Activated CD4-positive, alpha-beta T cell treated with anti-CD3 and anti-CD28 coated beads, Interleukin-2, Interleukin-4, amounts not matched to agents 100 ng/mL and 50 ng/mL, durations not matched to agents 16 hours and 8 hours (primary cell): ENCODE data around the gene CFAP44.
"Not testable (repeated sequence)": the region's sequence is repeated elsewhere in the genome, so short reads cannot be mapped to it uniquely, and the experiment has no call there.

Source experiments
- DNase-seq: peaks from one replicate; pipeline ENCODE4 v3.0.0-alpha.2; 2020; ENCODE audit warnings: low spot score

The CFAP44 gene, protein sequence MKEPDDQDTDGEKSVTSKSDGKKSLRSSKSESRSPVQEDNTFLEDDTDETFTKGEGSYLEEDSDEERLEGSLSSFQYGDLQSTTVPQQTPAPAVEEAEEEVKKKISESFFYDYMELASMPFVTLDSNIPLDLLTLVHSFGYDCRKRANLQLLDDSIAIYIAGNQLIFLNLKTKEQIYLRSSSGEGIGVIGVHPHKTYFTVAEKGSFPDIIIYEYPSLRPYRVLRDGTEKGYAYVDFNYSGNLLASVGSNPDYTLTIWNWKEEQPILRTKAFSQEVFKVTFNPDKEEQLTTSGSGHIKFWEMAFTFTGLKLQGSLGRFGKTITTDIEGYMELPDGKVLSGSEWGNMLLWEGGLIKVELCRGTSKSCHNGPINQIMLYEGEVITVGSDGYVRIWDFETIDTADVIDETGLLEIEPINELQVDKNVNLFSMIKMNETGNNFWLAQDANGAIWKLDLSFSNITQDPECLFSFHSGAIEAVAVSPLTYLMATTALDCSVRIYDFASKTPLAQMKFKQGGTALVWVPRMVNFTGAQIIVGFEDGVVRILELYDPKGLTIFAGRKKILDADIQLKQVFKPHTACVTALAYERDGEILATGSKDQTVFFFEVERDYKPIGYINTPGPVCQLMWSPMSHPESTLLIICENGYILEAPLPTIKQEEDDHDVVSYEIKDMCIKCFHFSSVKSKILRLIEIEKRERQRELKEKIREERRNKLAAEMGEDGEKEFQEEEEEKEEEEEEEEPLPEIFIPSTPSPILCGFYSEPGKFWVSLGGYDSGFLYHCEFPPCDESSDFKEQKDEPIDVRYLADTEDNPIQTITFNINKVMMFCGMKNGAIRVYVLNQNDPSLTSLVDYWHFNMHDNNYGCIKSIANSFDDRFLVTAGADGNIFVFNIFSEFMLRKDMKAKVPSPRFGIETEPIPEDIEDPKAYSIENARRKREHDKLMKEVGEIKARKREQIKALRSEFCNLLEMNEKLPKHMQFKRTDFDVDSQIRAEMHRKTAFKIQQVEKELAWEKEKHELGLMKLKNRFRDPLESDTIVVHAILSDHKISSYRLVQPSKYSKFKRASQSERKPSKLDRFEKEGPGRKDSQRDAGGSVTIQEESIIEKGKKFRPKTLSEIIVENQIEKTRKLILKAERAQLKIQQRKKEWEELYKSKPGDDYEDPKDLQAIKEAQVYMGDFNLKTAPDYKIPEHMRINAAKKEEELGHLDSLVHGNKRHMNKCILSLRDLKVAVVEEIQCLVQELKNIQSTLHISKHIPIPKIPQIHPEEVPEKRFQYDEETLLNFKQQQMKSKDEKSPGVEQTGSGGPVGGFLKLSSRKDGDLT (N-terminal part only)

DNA sequence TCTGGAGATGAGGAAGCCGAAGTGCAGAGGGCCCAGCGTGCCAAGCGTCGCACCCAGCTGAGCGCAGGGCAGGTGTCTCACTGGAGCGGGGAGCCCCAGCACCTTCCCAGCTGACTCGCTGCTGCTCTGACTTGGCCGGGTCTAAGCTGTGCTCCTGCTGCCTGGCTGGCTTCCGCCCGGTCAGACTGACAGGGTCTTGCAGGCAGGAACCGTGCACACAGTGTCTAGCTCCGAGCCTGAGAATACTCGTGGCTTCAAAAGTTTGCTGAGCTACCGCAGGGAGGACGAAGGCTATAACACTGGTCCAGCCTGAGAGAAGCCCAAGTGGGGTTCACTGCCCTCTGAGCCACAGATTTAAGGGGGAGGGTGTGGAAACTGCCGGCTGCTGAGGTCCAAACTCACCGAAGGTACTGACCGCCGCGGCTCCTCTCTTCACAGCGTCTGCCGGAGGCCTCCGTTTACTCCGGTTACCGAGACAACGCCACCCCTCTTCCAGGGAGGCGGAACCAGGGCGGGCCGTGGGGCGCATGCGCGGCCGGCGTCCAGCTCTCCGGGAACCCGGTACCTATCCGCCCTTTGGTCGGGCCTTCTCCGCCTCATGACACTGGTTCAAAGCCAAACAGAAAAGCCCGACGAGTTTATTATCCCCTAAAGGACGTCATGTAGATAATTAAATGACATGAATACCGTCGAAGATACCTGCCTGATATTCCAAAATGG is at the start of gene CFAP44:
CFAP44 (minus strand) TSS at position 443 of the 720 bp plus-strand sequence. CDS start 7,829 bp downstream, outside the sequence.
- peak; percentile 46 for DNase-seq

DNA sequence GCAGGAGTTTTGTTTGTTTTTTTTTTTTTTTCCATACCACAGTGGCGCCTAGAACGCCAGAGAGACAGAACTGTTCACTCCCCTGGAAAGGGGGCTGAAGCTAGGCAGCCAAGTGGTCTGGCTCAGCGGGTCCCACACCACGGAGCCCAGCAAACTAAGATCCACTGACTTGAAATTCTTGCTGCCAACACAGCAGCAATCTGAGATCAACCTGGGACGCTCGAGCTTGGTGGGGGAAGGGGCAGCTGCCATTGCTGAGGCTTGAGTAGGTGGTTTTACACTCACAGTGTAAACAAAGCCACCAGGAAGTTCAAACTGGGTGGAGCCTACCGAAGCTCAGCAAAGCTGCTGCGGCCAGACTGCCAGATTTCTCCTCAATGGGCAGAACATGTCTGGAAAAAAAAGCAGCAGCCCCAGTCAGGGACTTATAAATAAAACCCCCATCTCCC is 43.9 kb upstream of the CFAP44 start:
- DNase-seq, result no peak

DNA sequence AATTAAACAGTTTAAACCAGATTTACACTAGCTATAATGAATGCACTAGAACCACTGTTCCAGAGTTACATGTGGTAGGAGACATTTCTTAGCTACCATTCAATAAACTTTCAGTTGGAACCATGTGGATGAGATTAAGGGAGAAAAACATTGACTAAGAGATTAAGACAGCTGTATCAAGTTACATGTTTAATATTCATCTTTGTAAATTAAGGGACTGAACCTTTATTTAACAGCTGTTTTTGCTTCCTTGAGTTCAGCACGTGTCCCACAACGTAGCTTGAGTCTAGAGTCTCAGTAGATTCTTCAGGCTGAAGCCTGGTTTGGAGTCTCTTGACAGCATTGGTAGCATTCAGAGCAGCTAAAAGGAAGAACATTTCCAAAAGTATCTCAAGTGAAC is 27.2 kb upstream of the CFAP44 start:
- no peak for DNase-seq

DNA sequence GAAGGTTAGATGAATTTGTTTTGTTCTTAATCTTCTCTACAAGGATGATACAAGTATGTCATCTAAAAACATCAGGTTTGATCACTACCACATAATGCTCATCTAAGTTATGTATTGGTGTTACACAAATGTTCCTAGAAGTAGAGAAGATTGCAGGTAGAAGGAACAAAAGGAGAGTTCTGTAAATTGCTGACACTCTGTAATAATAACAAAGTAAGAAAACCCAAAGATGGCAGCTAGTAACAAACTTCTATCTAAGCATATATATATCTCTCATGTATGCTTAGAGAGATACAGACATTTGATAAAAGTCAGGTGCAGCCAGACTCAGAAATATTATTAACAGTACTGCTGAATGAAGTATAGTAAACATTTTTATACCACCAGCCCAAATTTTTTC is 20.2 kb upstream of the CFAP44 start:
- no peak for DNase-seq

DNA sequence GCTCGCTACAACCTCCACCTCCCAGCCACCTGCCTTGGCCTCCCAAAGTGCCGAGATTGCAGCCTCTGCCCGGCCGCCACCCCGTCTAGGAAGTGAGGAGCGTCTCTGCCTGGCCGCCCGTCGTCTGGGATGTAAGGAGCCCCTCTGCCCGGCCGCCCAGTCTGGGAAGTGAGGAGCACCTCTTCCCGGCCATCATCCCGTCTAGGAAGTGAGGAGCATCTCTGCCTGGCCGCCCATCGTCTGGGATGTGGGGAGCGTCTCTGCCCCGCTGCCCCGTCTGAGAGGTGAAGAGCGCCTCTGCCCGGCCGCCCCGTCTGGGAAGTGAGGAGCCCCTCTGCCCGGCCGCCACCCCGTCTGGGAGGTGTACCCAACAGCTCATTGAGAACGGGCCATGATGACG is 17.3 kb upstream of the CFAP44 start:
- DNase-seq, result not testable (repeated sequence)

DNA sequence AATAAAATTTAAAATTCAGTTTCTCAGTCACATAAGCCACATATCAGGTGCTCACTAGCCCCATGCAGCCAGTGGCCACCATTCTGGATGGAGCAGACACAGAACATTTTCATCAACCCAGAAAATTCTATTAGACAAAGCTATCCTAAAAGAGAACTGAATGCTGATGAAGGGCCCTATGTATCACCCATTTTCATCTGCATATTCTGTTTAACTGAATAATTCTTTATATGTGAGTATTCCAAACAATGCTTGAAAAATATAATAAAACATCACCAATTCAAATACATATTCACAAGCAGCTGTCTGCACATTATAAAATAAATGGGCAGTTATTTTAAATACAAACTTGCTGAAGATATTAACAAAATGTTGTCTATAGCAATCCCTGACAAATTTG is 14.2 kb upstream of the CFAP44 start:
- DNase-seq, result no peak

DNA sequence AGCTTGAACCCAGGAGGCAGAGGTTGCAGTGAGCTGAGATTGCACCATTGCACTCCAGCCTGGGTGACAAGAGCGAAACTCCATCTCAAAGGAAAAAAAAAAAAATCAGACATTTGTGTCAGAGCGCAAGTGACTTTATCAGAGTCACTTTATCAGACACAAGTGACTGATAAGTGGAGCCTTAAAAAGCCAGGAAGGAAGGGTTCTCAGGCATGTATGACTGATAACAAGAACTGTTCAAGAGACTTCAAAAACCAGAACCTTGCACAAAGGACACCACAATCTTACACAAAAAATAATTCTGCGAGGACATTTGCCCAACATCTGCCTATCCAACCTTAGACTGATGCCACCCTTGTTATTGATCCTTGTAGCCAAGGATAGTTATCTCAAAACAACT is 13.3 kb upstream of the CFAP44 start:
- DNase-seq, result peak; percentile 33

DNA sequence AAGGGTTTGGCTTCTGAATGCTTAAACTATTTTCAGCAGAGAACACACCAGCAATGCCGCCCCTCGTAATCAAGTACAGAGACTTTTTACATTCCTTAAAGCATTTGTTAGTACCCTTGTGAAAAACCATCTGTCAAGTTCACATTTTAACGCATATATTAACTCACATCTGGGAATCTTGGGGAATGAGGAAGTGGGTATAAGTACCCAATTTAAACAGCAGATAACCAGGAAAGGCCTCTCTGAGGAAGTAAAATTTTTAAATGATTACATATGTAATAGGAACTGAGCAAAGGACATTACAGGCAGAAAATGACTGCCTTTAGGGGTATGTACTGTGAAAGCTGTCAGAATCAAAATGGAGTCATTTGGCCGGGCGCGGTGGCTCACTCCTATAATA is 12.8 kb upstream of the CFAP44 start:
- no peak for DNase-seq

DNA sequence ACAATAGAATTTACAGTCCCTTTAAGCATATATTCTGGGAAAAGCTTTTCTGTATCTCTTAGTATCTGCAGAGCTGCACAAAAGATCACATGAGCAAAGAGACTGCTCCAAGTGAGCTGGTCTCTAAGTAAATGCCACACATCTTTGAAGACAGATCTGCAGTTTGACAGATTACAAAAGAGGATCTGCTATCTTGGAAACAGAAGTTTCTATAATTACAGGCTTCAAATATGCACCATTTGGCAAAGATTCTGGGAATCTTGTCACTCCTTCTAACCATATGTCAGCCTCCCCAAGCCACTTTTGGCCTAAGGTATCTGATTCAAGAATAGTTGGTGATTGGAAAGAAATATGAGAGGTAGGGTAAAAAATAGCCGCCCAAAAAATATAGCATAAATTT is 9.6 kb upstream of the CFAP44 start:
- DNase-seq, result no peak

DNA sequence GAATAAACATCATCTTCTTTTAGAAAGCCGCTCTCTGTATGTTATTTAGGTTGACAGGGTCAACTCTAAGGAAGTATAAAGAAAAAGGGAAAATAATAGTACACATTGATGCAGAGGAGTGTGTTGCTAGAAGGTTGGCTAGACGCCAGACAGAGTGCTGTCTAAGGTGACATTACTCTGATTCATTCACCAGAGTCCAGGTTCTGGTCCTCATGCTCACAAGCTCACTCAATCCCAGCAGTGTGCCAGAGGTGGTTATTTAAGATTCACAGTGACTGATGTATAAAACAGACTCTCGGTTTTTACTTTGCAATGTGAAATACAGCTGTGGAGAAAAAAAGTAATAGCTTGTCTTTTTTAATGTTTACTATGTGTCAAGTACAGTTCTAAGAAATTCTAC is 1.7 kb downstream of the CFAP44 start:
- DNase-seq, result no peak

DNA sequence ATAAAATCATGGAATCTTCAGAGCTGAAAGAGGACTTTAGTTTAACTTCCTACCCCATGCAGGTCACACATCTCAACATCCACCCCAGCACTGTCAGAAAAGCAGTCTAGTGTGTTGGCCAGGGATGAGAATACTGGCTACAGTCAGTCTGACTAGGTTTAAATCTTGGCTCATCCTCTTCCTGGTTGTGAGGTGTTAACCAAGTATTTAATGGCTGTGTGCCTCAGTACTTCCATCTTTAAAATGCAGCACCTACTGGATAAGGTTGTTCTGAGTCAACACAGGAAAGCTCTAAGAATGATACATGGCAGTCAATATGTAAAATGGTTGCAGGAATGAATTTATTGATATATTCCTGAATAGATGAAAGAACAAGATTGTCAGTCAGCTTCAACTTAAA is 3.1 kb downstream of the CFAP44 start:
- DNase-seq, result no peak

DNA sequence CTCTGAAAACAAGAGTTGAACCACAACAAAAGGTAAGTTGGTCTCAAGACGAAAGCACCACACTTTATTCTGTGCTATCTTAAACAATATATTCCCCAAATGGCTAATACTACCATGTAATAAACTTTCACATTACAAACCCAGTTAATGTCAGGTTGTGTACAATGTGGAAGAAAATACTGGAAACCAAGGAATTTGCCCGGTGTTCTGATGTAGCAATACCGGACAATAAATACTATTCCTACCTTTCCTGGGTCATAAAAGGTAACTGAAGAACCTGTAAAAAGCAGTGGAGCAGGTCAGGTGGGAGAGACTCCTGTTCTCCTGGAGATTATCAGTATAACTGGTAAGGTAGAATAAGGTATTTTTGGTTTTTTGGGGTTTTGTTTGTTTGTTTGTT is 3.9 kb downstream of the CFAP44 start:
- no peak for DNase-seq

DNA sequence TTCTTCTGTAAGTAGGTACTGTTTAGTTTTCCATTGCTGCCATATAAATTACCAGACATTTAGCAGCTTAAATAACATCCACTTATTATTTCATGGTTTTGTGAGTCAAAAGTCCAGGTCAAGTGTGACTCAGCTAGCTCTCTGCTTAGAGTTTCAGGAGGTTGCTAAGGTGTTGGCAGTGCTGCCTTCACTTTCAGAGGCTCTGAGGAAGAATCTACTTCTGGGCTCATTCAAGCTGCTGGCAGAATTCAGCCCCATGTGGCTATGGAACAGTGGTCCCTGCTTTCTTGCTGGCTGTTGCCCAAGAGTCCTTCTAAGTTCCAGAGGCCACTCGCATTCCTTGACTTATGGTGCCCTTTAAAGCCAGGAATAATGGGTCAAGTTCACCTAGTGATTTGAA is 4.5 kb downstream of the CFAP44 start:
- peak; percentile 25 for DNase-seq

DNA sequence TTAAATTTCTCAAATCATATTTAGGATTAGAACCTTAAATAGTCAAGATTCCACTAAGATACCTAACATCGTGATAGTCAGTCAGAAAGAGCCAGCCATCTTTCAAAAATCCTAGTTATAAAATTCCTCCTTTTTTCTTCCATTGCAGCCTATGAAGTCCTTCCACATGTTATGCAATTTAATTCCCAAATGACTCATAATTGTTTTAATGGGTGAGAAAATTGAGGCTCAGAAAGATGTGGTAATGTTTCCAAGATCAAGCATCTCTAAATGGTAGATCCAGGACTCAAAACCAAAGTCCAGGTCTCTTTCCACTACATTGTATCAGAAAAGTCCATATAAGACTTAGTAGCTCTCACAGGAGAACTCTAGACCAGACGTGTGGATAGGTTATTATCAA is 9.5 kb downstream of the CFAP44 start:
- DNase-seq, result no peak

DNA sequence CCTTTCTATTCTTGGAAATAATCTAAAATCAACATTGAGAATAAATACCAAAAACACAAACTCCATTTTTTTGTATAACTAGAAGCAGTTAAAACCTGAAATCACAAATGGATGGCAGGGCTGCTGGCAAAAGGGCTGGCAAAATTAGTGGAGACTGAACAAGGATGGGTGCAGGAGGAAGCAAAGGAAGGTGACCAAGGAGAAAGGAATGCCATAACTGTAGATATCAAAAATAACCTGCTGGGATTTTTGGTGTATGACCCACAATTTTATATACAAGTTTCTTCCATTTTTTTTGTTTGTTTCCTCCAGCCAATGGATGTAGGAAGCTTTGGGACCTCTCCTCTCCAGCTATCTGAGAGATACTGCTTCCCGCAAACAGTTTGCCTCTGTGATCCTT is 12.7 kb downstream of the CFAP44 start:
- DNase-seq, result no peak

DNA sequence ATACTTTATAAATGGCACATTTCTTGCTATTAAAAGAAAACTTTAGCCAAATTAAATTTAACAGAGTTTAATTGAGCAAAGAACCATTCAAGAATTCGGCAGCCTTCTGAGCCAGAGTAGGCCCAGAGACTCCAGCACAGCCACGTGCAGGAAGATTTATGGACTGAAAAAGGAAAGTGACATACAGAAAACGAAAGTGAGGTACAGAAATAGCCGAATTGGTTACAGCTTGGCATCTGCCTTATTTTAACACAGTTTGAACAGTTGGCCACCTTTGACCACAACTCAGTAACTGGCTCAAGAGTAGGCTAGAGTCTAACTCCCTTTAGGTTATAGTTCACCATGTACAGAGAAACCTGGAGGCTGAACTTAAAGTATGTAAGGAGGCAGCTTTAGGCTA is 17.6 kb downstream of the CFAP44 start:
- no peak for DNase-seq

DNA sequence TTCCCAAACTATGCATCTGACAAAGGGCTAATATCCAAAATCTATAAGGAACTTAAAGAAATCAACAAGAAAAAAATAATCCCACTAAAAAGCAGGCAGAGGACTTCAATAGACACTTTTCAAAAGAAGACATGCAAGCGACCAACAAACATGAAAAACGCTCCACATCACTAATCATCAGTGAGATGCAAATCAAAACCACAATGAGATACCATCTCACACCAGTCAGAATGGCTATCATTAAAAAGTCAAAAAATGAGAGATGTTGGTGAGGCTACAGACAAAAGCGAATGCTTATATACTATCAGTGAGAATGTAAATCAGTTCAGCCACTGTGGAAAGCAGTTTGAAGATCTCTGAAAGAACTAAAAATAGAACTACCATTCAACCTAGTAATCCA is 20.2 kb downstream of the CFAP44 start:
- DNase-seq, result no peak

DNA sequence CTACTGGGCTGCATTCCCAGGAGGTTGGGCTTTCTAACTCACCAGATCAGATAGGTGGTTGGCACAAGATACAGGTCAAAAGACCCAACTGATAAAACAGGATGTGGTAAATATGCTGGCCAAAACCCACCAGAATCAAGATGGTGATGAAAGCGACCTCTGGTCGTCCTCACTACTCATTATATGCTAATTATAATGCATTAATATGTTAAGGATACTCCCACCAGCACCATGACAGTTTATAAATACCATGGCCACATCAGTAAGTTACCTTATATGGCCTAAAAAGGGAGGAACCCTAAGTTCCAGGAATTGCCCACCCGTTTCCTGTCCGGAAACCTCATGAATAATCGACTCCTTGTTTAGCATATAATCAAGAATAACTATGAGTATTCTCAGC is 31.6 kb downstream of the CFAP44 start:
- DNase-seq, result no peak

DNA sequence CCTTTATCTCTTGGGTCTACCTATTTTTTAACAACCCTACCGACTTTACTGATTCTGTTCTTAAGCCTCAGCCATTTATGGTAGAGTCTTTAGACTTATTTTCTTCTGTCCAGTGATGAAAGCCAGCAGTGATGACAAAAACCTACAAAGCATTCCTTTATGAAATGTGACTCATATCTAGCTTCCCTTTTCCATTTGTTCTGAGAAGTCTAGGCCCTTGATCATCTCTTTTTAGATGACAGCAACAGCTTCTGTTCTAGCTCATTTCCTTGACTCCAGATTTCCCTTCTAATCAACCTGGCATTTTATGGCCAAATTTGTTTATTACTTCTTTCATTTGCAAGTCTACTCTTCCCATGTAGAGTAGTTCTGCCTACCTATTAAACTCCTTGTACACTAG is 36.1 kb downstream of the CFAP44 start:
- DNase-seq, result no peak

DNA sequence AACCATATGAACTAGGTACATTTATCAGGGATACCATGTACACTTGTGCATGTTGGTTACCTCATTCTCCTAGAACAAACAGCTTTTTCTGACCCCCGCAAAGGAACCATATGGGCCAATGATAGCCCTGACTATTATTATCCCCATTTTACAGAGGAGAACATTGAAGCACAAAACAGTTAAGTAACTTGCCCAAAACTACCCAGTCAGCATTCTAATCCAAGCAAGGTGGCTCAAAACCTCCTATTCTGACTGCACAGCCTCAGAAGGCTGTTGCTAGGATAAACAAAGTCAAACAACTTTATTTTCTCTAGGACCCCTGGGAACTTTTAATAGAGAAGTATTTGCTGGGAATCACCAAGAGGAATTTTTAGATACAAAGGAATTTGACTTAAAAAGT is 36.7 kb downstream of the CFAP44 start:
- no peak for DNase-seq
